GM12878 (cell line): Measurements from ENCODE around the gene ZBTB32. TPM values are rescaled to one million over a fixed set of nuclear protein-coding genes. Genes with fewer than 3 reads are reported as not detected.

Source experiments
- ATAC-seq: fragments of 200-7000 bp; cut with Tn5 transposase; 3 replicates; pipeline ENCODE4 v1.9.1; 2020; ENCODE audit warnings: mild to moderate bottlenecking, moderate library complexity
- BruUV-seq: library from RNA; stranded (reverse); fragments of 400-500 nt; replicated peaks from 2 replicates; lab custom pipeline; 2021; lab: Mats Ljungman, UMichigan
- CTCF ChIA-PET: fragments of 300-600 bp; sonication (Branson Sonifier 250); formaldehyde crosslinking; extraction: SDS; loops from one replicate; lab custom pipeline; 2021; ENCODE audit warnings: inconsistent platforms; lab: Yijun Ruan, JAX
- POLR2A ChIA-PET: fragments of 350-600 bp; formaldehyde crosslinking; extraction: SDS; loops from one replicate; lab custom pipeline; 2021; ENCODE audit warnings: inconsistent platforms; lab: Charles Lee
- RAD21 ChIA-PET: fragments of 300-600 bp; sonication (Branson Sonifier 250); formaldehyde crosslinking; loops from one replicate; lab custom pipeline; 2023; ENCODE audit warnings: antibody characterized with exemption; ENCODE audit not compliant: unreplicated experiment; lab: Charles Lee
- SMC1A ChIA-PET: fragments of 300-600 bp; sonication (Branson Sonifier 250); formaldehyde crosslinking; loops from one replicate; lab custom pipeline; 2023; ENCODE audit not compliant: unreplicated experiment, uncharacterized antibody; lab: Charles Lee
- DNase-seq: peaks from one replicate; pipeline ENCODE4 v3.0.0-alpha.2; 2011; ENCODE audit warnings: low read depth, low spot score
- FAIRE-seq: peaks from 3 replicates; lab custom pipeline; 2011; peaks lifted over from hg19 to GRCh38; lab: Jason Lieb, UNC
- H2AFZ ChIP-seq: 2 replicates; pipeline ENCODE4 v1.6.0; 2011; ENCODE audit warnings: low read depth, low read length, control low read depth; ENCODE audit not compliant: control insufficient read depth
- H3K27ac ChIP-seq: 2 replicates; pipeline ENCODE4 v1.5.1; 2011; ENCODE audit warnings: control low read depth; ENCODE audit not compliant: control insufficient read depth, insufficient read depth
- H3K27me3 ChIP-seq, 2 experiments: replicated peaks in 1 of 2; 2 replicates each; pipeline versions ENCODE4 v1.6.0 to v1.6.1; 2011; ENCODE audit warnings: low read length in 1 of 2; ENCODE audit not compliant: control insufficient read depth in 2 of 2, insufficient read depth in 2 of 2
- H3K36me3 ChIP-seq, 2 experiments: 2 replicates each; pipeline ENCODE4 v1.5.1; 2011; ENCODE audit warnings: low read length in 1 of 2; ENCODE audit not compliant: control insufficient read depth in 2 of 2, insufficient read depth in 2 of 2
- H3K4me1 ChIP-seq: 2 replicates; pipeline ENCODE4 v1.6.1; 2011; ENCODE audit warnings: mild to moderate bottlenecking, low read length, moderate library complexity, mixed read lengths; ENCODE audit not compliant: control insufficient read depth, insufficient read depth
- H3K4me2 ChIP-seq: 2 replicates; pipeline ENCODE4 v1.6.0; 2011; ENCODE audit warnings: control low read depth; ENCODE audit not compliant: control insufficient read depth, insufficient read depth
- H3K4me3 ChIP-seq: fragments of 200-600 bp; sonication (generic); 2 replicates; pipeline ENCODE4 v1.5.1; 2016
- H3K79me2 ChIP-seq: 2 replicates; pipeline ENCODE4 v1.6.0; 2011; ENCODE audit warnings: low read length; ENCODE audit not compliant: control insufficient read depth, insufficient read depth
- H3K9ac ChIP-seq: 2 replicates; pipeline ENCODE4 v1.8.0; 2011; ENCODE audit warnings: low read length, control low read depth, mixed read lengths; ENCODE audit not compliant: control insufficient read depth, insufficient read depth
- H3K9me3 ChIP-seq: replicated peaks from 3 replicates; pipeline ENCODE4 v1.5.1; 2011; ENCODE audit warnings: mild to moderate bottlenecking, low read length; ENCODE audit not compliant: control insufficient read depth, insufficient read depth
- H4K20me1 ChIP-seq: 2 replicates; pipeline ENCODE4 v1.6.0; 2011; ENCODE audit not compliant: control insufficient read depth, insufficient read depth
- CBX3 ChIP-seq: fragments of 200-600 bp; sonication (generic); IDR thresholded peaks from 2 replicates; pipeline ENCODE4 v1.6.1; 2016; ENCODE audit warnings: low read depth, borderline replicate concordance
- CEBPB ChIP-seq, 2 experiments: fragments of 150-350 bp in 1 of 2; IDR thresholded peaks; 2 replicates each; pipeline ENCODE4 v1.6.1; 2012 to 2014; ENCODE audit warnings: low read depth in 2 of 2, low read length in 2 of 2, borderline replicate concordance in 1 of 2, inconsistent platforms in 1 of 2
- ELK1 ChIP-seq: IDR thresholded peaks from 2 replicates; pipeline ENCODE4 v1.6.1; 2012; ENCODE audit warnings: low read depth, low read length, improper control_type of control experiment
- EZH2 ChIP-seq: IDR thresholded peaks from 2 replicates; pipeline ENCODE4 v1.6.1; 2012; ENCODE audit warnings: low read depth, mild to moderate bottlenecking, control low read depth, inconsistent platforms, low read length, borderline replicate concordance; ENCODE audit not compliant: control insufficient read depth
- FOXM1 ChIP-seq: IDR thresholded peaks from 2 replicates; pipeline ENCODE4 v1.6.1; 2012; ENCODE audit warnings: low read depth, mild to moderate bottlenecking, inconsistent platforms, low read length, moderate library complexity
- GATAD2B ChIP-seq: fragments of 450-650 bp; conservative IDR thresholded peaks from 2 replicates; pipeline ENCODE4 v1.6.1; 2017; ENCODE audit warnings: low read depth, mild to moderate bottlenecking, moderate library complexity
- IRF5 ChIP-seq: fragments of 450-650 bp; IDR thresholded peaks from 2 replicates; pipeline ENCODE4 v1.6.1; 2017; ENCODE audit warnings: borderline replicate concordance
- JUNB ChIP-seq: IDR thresholded peaks from 2 replicates; pipeline ENCODE4 v1.6.1; 2016; ENCODE audit warnings: antibody characterized with exemption, mild to moderate bottlenecking
- LARP7 ChIP-seq: fragments of 450-650 bp; IDR thresholded peaks from 2 replicates; pipeline ENCODE4 v1.6.1; 2017; ENCODE audit warnings: mild to moderate bottlenecking
- MLLT1 ChIP-seq: fragments of 450-650 bp; IDR thresholded peaks from 2 replicates; pipeline ENCODE4 v1.6.1; 2016; ENCODE audit warnings: mild to moderate bottlenecking
- NR2C2 ChIP-seq: IDR thresholded peaks from 2 replicates; pipeline ENCODE4 v1.6.1; 2011; ENCODE audit warnings: borderline replicate concordance, low read depth; ENCODE audit not compliant: control insufficient read depth, insufficient read length
- PAX5 ChIP-seq: IDR thresholded peaks from 2 replicates; pipeline ENCODE4 v1.6.1; 2011; ENCODE audit warnings: low read depth, low read length, borderline replicate concordance
- POU2F2 ChIP-seq: IDR thresholded peaks from 3 replicates; pipeline ENCODE4 v1.6.1; 2011; ENCODE audit warnings: low read depth, mild to moderate bottlenecking, low read length, borderline replicate concordance
- SIN3A ChIP-seq: IDR thresholded peaks from 2 replicates; pipeline ENCODE4 v1.6.1; 2012; ENCODE audit warnings: low read depth, low read length, improper control_type of control experiment
- SMAD5 ChIP-seq: IDR thresholded peaks from 2 replicates; pipeline ENCODE4 v1.6.1; 2016; ENCODE audit warnings: antibody characterized with exemption, low read depth
- ZBED1 ChIP-seq: IDR thresholded peaks from 2 replicates; pipeline ENCODE4 v1.6.1; 2016; ENCODE audit warnings: borderline replicate concordance
- ZBTB40 ChIP-seq: fragments of 450-650 bp; IDR thresholded peaks from 2 replicates; pipeline ENCODE4 v1.6.1; 2016; ENCODE audit warnings: mild to moderate bottlenecking, moderate library complexity, borderline replicate concordance
- ZZZ3 ChIP-seq: IDR thresholded peaks from 2 replicates; pipeline ENCODE4 v1.6.1; 2011; ENCODE audit warnings: low read depth; ENCODE audit not compliant: control insufficient read depth, insufficient read length
- WGBS: methylation state at CpG from one replicate; pipeline ENCODE4 v1.1.6; 2016; ENCODE audit warnings: low lambda C conversion rate; ENCODE audit not compliant: insufficient replicate concordance, insufficient coverage; ENCODE audit errors: missing lambda C conversion rate; 5-methylcytosine and 5-hydroxymethylcytosine counted together
- in situ Hi-C: fragments of 300-500 bp; cut with MboI; formaldehyde crosslinking; loops from 9 replicates; pipeline ENCODE4 v1.14.3; 2018; ENCODE audit warnings: mixed read lengths
- intact Hi-C: fragments of 100-400 bp; cut with micrococcal nuclease; formaldehyde crosslinking; loops from one replicate; pipeline ENCODE4 v1.14.2; 2022; ENCODE audit not compliant: unreplicated experiment
- polyA plus RNA-seq, 11 experiments: library from polyadenylated mRNA; depleted of rRNA in 4 of 11; unstranded in 6 of 11; stranded (reverse) in 5 of 11; fragments of >200 nt; fragmentation: Nextera tagmentation in 4 of 11; fragmentation: Illumina TruSeq in 1 of 11; extraction: Ambion mirVana in 4 of 11; extraction: Trizol in 1 of 11; gene quantifications; 1 replicate in 1 of 11; 2 replicates in 10 of 11; pipeline versions ENCODE4 v1.2.1 to v1.2.3, GENCODE V29; 2011 to 2016; ENCODE audit warnings: inconsistent platforms in 2 of 11, missing spikeins in 2 of 11, low read depth in 1 of 11
- total RNA-seq, 4 experiments: library from RNA; depleted of rRNA in 3 of 4; stranded (reverse); fragments of >200 nt in 3 of 4; fragmentation: Illumina TruSeq in 1 of 4; extraction: Trizol in 1 of 4; gene quantifications; 2 replicates each; pipeline versions ENCODE4 v1.2.1 to v1.2.3, GENCODE V29; 2013 to 2021

ZBTB32 gene
- total and polyA plus RNA-seq, 10 of the 15 experiments (the other 5 are each of a cell fraction or from before 2014, with no cell fraction given): 1.0 to 46.7 (median 16.0) TPM

GRCh38 chr19:35730326-35730725 lies 26.0 kb downstream of the ZBTB32 start:
- Histone ChIP-seq H3K36me3 (peaks cover 18 to 46% of the 10 kb centered on the region in 2 experiments), H3K9ac (no peak overlapping the region), H4K20me1 (no peaks in the 10 kb centered on the region), H3K79me2 (no peaks in the 10 kb centered on the region), H3K27ac (no peak overlapping the region), H3K27me3 (no peaks in the 10 kb centered on the region), H3K4me2 (no peak overlapping the region), H3K4me1 (no peaks in the 10 kb centered on the region), H3K9me3 (no peaks in the 10 kb centered on the region), H2AFZ (no peak overlapping the region), H3K4me3 (no peak overlapping the region)
- SMC1A ChIA-PET: no interaction called here
- in situ Hi-C loops (no loop called here), intact Hi-C loops (no loop called here)
- POLR2A ChIA-PET: no interaction called here
- CTCF ChIA-PET: no interaction called here
- no peak for DNase-seq
- BruUV-seq: no TSS peak
- ATAC-seq: no peak
- WGBS: 98% methylated on average over 18 of the region's 18 CpGs
- FAIRE-seq: no peak
- RAD21 ChIA-PET: no interaction called here
- TF ChIP-seq JUNB: no peak
- no peak for TF ChIP-seq POU2F2
- TF ChIP-seq FOXM1: no peak
- no peak for TF ChIP-seq MLLT1
- no peak for TF ChIP-seq LARP7
- TF ChIP-seq ZBTB40: no peak
- no peak for TF ChIP-seq ELK1
- no peak for TF ChIP-seq PAX5
- no peak for TF ChIP-seq SIN3A
- TF ChIP-seq ZBED1: no peak
- TF ChIP-seq CBX3: no peak
- TF ChIP-seq GATAD2B: no peak
- no peak for TF ChIP-seq ZZZ3
- TF ChIP-seq IRF5: no peak
- TF ChIP-seq NR2C2: no peak
- no peak for TF ChIP-seq SMAD5
- TF ChIP-seq CEBPB (IDR thresholded peaks at IDR 0.05; ENCODE audit: borderline replicate concordance in 1 of 2, low read depth in 2 of 2, low read length in 2 of 2): no peak
- no peak for TF ChIP-seq EZH2
